GM10248 (cell line): Measurements from ENCODE around the gene MTHFD1L.

Experiments used
- CTCF ChIA-PET: fragments of 300-600 bp; sonication (Branson Sonifier 250); formaldehyde crosslinking; extraction: SDS; loops from one replicate; lab custom pipeline; 2021; ENCODE audit warnings: antibody characterized with exemption; lab: Yijun Ruan, JAX
- POLR2A ChIA-PET: fragments of 350-650 bp; sonication (Branson Sonifier 250); formaldehyde crosslinking; extraction: SDS; loops from one replicate; lab custom pipeline; 2020; ENCODE audit warnings: antibody characterized with exemption; lab: Yijun Ruan, JAX
- DNase-seq: peaks from one replicate; pipeline ENCODE4 v3.0.0; 2012; ENCODE audit errors: extremely low spot score
- TF ChIP-seq, protein P1 (sequence below): IDR thresholded peaks from 2 replicates; pipeline ENCODE4 v1.5.1; 2012; ENCODE audit warnings: mild to moderate bottlenecking, low read depth; ENCODE audit errors: extremely low read depth, missing control alignments, control extremely low read depth

The MTHFD1L gene

DNA sequence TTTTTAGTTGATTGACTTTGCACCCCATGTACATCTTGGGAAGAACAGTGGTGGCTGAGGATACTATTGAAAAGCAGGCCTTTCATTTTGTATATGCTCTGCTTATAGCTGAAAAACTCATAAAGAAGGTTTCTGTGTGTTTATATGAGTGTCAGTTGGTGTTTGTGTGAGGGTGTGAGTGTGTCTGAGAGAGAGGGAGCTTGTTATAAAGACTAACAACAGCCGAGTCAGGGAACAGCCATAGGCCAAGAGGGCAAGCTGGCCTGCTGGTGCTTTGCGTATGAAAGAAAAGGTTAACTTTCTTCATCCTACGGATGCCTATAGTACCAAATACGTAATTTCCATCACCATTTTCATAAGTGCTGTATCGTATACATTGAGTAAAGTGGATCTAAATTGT, 88.3 kb downstream of the MTHFD1L start:
- no peak for DNase-seq
- ChIA-PET POLR2A (no interaction called here), CTCF (interaction anchor here (0.8 to 1.4 kb wide), 3 partner anchors 17 to 371 kb away, joined by 3 read pairs; no protein-coding TSS in a partner anchor)
- TF ChIP-seq, protein P1, sequence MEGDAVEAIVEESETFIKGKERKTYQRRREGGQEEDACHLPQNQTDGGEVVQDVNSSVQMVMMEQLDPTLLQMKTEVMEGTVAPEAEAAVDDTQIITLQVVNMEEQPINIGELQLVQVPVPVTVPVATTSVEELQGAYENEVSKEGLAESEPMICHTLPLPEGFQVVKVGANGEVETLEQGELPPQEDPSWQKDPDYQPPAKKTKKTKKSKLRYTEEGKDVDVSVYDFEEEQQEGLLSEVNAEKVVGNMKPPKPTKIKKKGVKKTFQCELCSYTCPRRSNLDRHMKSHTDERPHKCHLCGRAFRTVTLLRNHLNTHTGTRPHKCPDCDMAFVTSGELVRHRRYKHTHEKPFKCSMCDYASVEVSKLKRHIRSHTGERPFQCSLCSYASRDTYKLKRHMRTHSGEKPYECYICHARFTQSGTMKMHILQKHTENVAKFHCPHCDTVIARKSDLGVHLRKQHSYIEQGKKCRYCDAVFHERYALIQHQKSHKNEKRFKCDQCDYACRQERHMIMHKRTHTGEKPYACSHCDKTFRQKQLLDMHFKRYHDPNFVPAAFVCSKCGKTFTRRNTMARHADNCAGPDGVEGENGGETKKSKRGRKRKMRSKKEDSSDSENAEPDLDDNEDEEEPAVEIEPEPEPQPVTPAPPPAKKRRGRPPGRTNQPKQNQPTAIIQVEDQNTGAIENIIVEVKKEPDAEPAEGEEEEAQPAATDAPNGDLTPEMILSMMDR: no peak

DNA sequence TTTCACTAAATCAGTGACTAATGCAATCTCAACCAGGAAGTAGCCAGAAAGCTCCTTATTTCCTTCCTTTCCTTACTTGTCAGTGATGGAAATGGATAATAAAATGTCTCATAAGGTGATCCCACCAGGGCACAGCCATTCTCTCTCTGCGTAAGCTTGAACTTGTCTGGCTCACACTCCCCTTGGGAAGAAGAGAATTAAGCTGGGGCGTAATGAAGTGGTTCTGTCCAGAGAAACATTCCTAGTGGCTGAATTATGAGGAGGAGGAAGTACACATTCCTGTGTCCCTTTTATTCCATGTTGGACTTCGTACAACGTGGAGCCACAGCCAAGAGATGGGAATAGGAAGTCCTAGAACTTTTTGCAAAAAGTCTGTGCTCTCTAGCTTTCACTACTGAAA, 93.7 kb downstream of the MTHFD1L start:
- CTCF ChIA-PET: interaction anchor here (1.0 to 1.2 kb wide), 3 partner anchors 17 to 30 kb away, joined by 3 to 4 read pairs (median 3); no protein-coding TSS in a partner anchor
- no peak for DNase-seq
- TF ChIP-seq, protein P1: no peak
- POLR2A ChIA-PET: no interaction called here

DNA sequence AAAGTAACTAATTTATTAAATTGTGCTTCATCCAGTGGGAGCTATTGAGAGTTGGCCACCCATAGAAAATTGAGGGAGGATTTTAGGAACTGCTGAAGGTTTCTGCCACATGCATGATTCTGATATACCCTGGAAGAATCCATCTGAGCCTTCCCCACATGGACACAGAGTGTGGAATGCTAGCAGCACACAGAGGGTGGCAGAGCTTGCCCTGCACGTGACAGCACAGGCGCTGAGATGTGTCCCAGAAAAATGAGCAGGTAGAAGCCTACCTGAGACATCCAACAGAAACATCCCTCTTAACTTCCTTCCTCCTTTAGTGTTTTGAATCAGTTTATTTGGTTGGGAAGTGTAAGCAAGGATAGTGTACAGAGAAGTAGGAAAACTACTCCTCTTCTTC, 96.9 kb downstream of the MTHFD1L start:
- ChIA-PET CTCF (interaction anchor here (1.4 kb wide), 1 partner anchor 10 kb away, joined by 4 read pairs; no protein-coding TSS in a partner anchor), POLR2A (no interaction called here)
- no peak for DNase-seq
- TF ChIP-seq, protein P1: no peak

DNA sequence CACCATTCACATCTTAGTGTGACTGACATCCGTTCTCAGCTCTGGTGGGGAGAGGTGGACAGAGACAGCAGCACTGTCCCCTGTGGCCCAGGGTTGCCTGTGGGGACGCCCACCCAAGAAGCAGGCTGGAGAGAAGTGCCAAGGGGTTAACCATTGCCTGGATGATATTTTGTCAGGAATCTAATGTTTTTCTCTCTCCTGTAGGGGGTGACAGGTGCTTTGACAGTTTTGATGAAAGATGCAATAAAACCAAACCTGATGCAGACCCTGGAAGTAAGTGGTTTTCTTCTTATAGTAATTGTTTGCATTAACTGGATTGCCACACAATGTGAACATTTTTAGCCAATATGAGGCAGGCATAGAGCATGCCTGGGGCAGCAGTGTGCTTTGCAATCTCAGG, 99.3 kb downstream of the MTHFD1L start:
- no peak for DNase-seq
- POLR2A ChIA-PET: no interaction called here
- TF ChIP-seq, protein P1: no peak
- CTCF ChIA-PET: interaction anchor here (1.8 kb wide), 1 partner anchor 50 kb away, joined by 5 read pairs; no protein-coding TSS in a partner anchor

DNA sequence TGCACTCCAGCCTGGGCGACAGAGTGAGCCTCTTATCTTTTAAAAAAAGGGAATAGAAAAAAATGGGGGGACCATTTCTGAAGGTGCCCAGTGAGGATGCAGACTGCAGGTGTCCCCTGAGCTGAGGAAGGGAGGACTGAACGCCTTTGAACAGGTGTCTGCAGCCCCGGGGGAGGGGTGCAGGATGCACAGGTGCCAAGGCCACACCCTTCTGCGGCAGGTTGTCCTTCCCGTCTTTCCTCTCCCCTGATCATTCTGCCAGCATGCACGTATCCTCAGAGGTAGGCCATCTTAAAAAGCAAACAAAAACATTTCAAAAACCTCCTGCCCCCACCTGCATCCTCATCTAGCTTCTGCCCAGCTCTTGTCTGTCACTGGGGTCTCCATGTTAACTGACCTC, 101.3 kb downstream of the MTHFD1L start:
- no peak for DNase-seq
- ChIA-PET POLR2A (interaction anchor here (0.5 kb wide), 1 partner anchor 93 kb away, joined by 3 read pairs; no protein-coding TSS in a partner anchor), CTCF (interaction anchor here (1.8 kb wide), 1 partner anchor 47 kb away, joined by 5 read pairs; no protein-coding TSS in a partner anchor)
- TF ChIP-seq, protein P1: no peak

DNA sequence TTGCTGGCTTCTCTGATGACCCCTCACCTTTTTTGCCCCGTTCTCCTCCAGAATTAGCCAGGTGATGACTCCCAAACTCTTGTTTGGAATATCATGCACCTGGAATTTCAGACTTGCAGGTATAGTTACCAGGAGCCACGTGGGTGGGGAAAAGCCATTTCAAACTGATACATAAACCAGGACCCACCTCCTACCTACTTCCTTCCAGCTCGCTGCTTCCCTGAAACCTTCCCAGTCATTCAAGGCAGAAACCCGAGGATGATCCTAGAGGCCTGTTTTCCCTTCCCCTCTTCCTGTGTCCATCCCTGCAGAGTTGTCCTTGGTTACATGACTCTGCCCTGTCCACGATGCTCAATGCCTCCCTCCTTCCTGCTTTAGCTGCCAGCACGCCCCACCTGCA, 101.9 kb downstream of the MTHFD1L start:
- DNase-seq: no peak
- ChIA-PET POLR2A (interaction anchor here (0.5 kb wide), 1 partner anchor 93 kb away, joined by 3 read pairs; no protein-coding TSS in a partner anchor), CTCF (interaction anchor here (1.8 kb wide), 1 partner anchor 47 kb away, joined by 5 read pairs; no protein-coding TSS in a partner anchor)
- TF ChIP-seq, protein P1: no peak
